NT2/D1 (cell line): Measurements from ENCODE around the gene MBNL2.

Experiments
- SUZ12 ChIP-seq: IDR thresholded peaks from 2 replicates; pipeline ENCODE4 v1.6.1; 2011; ENCODE audit not compliant: insufficient read length, insufficient read depth; ENCODE audit errors: extremely low read depth
- YY1 ChIP-seq: IDR thresholded peaks from 2 replicates; pipeline ENCODE4 v1.6.1; 2011; ENCODE audit not compliant: insufficient read length, insufficient read depth
- ZNF274 ChIP-seq: IDR thresholded peaks from 2 replicates; pipeline ENCODE4 v1.6.1; 2011; ENCODE audit warnings: mild to moderate bottlenecking, low read depth, low read length

GRCh38 chr13:97359181-97360057 lies 137.3 kb downstream of the MBNL2 start:
- TF ChIP-seq SUZ12, result no peak
- TF ChIP-seq ZNF274, result no peak
- no peak for TF ChIP-seq YY1
